Jurkat, Clone E6-1 (cell line): Measurements from ENCODE around the gene CGB2.
"Not testable (repeated sequence)": the region's sequence is repeated elsewhere in the genome, so short reads cannot be mapped to it uniquely, and the experiment has no call there.

Experiments used
- DNase-seq: peaks from one replicate; pipeline ENCODE4 v3.0.0-alpha.2; 2011; ENCODE audit warnings: low read depth, low spot score
- H3K4me3 ChIP-seq: 2 replicates; pipeline ENCODE4 v1.5.1; 2011; ENCODE audit warnings: mild to moderate bottlenecking, low read length, control low read depth, moderate library complexity

The CGB2 gene

GRCh38 chr19:49004964-49005614 is 26.6 kb upstream of the CGB2 start:
- DNase-seq, result no peak
- H3K4me3 ChIP-seq, result no peak overlapping the region

GRCh38 chr19:49006905-49007304 is 24.8 kb upstream of the CGB2 start:
- no peak overlapping the region for H3K4me3 ChIP-seq
- DNase-seq, result no peak

GRCh38 chr19:49009828-49010227 is 21.9 kb upstream of the CGB2 start:
- no peak for DNase-seq
- no peak overlapping the region for H3K4me3 ChIP-seq

- no peak for DNase-seq
- no peak overlapping the region for H3K4me3 ChIP-seq
Observed at GRCh38 chr19:49010453-49010852, 21.2 kb upstream of the CGB2 start.

GRCh38 chr19:49011194-49011593 is 20.5 kb upstream of the CGB2 start:
- DNase-seq, result no peak
- H3K4me3 ChIP-seq, result no peak overlapping the region

- no peak overlapping the region for H3K4me3 ChIP-seq
- no peak for DNase-seq
Observed at GRCh38 chr19:49014123-49014869, 17.4 kb upstream of the CGB2 start.

GRCh38 chr19:49014870-49015255 is 16.8 kb upstream of the CGB2 start:
- no peak for DNase-seq
- no peak overlapping the region for H3K4me3 ChIP-seq

- DNase-seq, result no peak
- no peak overlapping the region for H3K4me3 ChIP-seq
Observed at GRCh38 chr19:49016067-49016839, 15.4 kb upstream of the CGB2 start.

GRCh38 chr19:49017041-49017665 is 14.5 kb upstream of the CGB2 start, which contains the start of gene LHB:
Gene LHB, minus strand, starts transcription at chr19:49017091. Its CDS starts 10 bp downstream, at chr19:49017081.
- no peak for DNase-seq
- no peak within 1 kb of the TSS for H3K4me3 ChIP-seq

GRCh38 chr19:49017666-49018351 is 13.9 kb upstream of the CGB2 start:
- no peak overlapping the region for H3K4me3 ChIP-seq
- DNase-seq, result no peak

- not testable (repeated sequence) for DNase-seq, H3K4me3 ChIP-seq
Observed at GRCh38 chr19:49018388-49019241, 13.1 kb upstream of the CGB2 start.

- no peak overlapping the region for H3K4me3 ChIP-seq
- no peak for DNase-seq
Observed at GRCh38 chr19:49019242-49019932, 12.3 kb upstream of the CGB2 start.

GRCh38 chr19:49020342-49020741 is 11.3 kb upstream of the CGB2 start:
- DNase-seq, result no peak
- H3K4me3 ChIP-seq, result no peak overlapping the region

- DNase-seq, result no peak
- H3K4me3 ChIP-seq, result no peak overlapping the region
Observed at GRCh38 chr19:49020931-49021895, 10.5 kb upstream of the CGB2 start.

- DNase-seq, result no peak
- no peak overlapping the region for H3K4me3 ChIP-seq
Observed at GRCh38 chr19:49022116-49022515, 9.6 kb upstream of the CGB2 start.

GRCh38 chr19:49024233-49024632 is 7.5 kb upstream of the CGB2 start, which contains the start of gene CGB3:
Gene CGB3, minus strand, starts transcription at chr19:49024333. Its CDS starts 362 bp downstream, at chr19:49023971.
- not testable (repeated sequence) for DNase-seq, H3K4me3 ChIP-seq
